Right lung (tissue), 5 donors: Measurements from ENCODE around the gene UVRAG. TPM values are rescaled to one million over a fixed set of nuclear protein-coding genes. Genes with fewer than 3 reads are reported as not detected.
"Not testable (repeated sequence)": the region's sequence is repeated elsewhere in the genome, so short reads cannot be mapped to it uniquely, and the experiment has no call there.

ENCODE experiments used
- DNase-seq, 2 donors: peaks; one replicate each; pipeline ENCODE4 v3.0.0-alpha.2; 2013
- polyA plus RNA-seq, 5 donors: library from polyadenylated mRNA; unstranded; fragments of 120-200 nt; gene quantifications; one replicate each; pipeline versions ENCODE4 v1.2.1 to v1.2.3, GENCODE V29; 2013; ENCODE audit warnings: inconsistent platforms in 1 of 5, low replicate concordance in 1 of 5; ENCODE audit not compliant: insufficient read length in 5 of 5, insufficient read depth in 1 of 5

UVRAG gene
- polyA plus RNA-seq, 5 donors = 19.0 to 25.0 (median 21.4) TPM

GRCh38 chr11:76010051-76010450 is 195.0 kb downstream of the UVRAG start:
- DNase-seq = no peak

GRCh38 chr11:76013526-76013925 is 198.5 kb downstream of the UVRAG start:
- DNase-seq = no peak

GRCh38 chr11:76023236-76024068 is 208.4 kb downstream of the UVRAG start:
- DNase-seq = no peak

GRCh38 chr11:76025068-76025467 is 210.1 kb downstream of the UVRAG start:
- no peak for DNase-seq

- no peak for DNase-seq
Observed at GRCh38 chr11:76025817-76026216, 210.8 kb downstream of the UVRAG start.

- no peak for DNase-seq
Observed at GRCh38 chr11:76026281-76026680, 211.3 kb downstream of the UVRAG start.

GRCh38 chr11:76026862-76027261 is 211.9 kb downstream of the UVRAG start:
- DNase-seq = no peak

GRCh38 chr11:76030286-76030685 is 215.3 kb downstream of the UVRAG start:
- no peak for DNase-seq

GRCh38 chr11:76030968-76031590 is 216.1 kb downstream of the UVRAG start:
- DNase-seq = no peak

GRCh38 chr11:76033699-76034098 is 218.7 kb downstream of the UVRAG start:
- no peak for DNase-seq

GRCh38 chr11:76035020-76035419 is 220.0 kb downstream of the UVRAG start:
- DNase-seq = no peak

GRCh38 chr11:76038608-76039007 is 223.6 kb downstream of the UVRAG start:
- DNase-seq = no peak

- DNase-seq = no peak
Observed at GRCh38 chr11:76041208-76041607, 226.2 kb downstream of the UVRAG start.

GRCh38 chr11:76044750-76045320 is 229.8 kb downstream of the UVRAG start:
- DNase-seq = no peak

GRCh38 chr11:76047231-76047630 is 232.2 kb downstream of the UVRAG start:
- DNase-seq = no peak

- DNase-seq = no peak
Observed at GRCh38 chr11:76047766-76048165, 232.8 kb downstream of the UVRAG start.

- DNase-seq = no peak
Observed at GRCh38 chr11:76048763-76049162, 233.8 kb downstream of the UVRAG start.

GRCh38 chr11:76049511-76049910 is 234.5 kb downstream of the UVRAG start:
- DNase-seq = no peak

GRCh38 chr11:76051937-76052336 is 236.9 kb downstream of the UVRAG start:
- DNase-seq = no peak

- no peak for DNase-seq
Observed at GRCh38 chr11:76054330-76054729, 239.3 kb downstream of the UVRAG start.

GRCh38 chr11:76056876-76057275 is 241.9 kb downstream of the UVRAG start:
- DNase-seq = no peak

GRCh38 chr11:76060475-76061036 is 245.5 kb downstream of the UVRAG start:
- not testable (repeated sequence) for DNase-seq

- no peak for DNase-seq
Observed at GRCh38 chr11:76062733-76063132, 247.7 kb downstream of the UVRAG start.
